ENCODE results near the gene TCEAL6. TPM values are rescaled to one million over a fixed set of nuclear protein-coding genes. Genes with fewer than 3 reads are reported as not detected.
"Not testable (repeated sequence)": the region's sequence is repeated elsewhere in the genome, so short reads cannot be mapped to it uniquely, and the experiment has no call there.

Gene TCEAL6
- total RNA-seq, 4 donors from 2014 or later = not detected

- TF ChIP-seq, protein P1, sequence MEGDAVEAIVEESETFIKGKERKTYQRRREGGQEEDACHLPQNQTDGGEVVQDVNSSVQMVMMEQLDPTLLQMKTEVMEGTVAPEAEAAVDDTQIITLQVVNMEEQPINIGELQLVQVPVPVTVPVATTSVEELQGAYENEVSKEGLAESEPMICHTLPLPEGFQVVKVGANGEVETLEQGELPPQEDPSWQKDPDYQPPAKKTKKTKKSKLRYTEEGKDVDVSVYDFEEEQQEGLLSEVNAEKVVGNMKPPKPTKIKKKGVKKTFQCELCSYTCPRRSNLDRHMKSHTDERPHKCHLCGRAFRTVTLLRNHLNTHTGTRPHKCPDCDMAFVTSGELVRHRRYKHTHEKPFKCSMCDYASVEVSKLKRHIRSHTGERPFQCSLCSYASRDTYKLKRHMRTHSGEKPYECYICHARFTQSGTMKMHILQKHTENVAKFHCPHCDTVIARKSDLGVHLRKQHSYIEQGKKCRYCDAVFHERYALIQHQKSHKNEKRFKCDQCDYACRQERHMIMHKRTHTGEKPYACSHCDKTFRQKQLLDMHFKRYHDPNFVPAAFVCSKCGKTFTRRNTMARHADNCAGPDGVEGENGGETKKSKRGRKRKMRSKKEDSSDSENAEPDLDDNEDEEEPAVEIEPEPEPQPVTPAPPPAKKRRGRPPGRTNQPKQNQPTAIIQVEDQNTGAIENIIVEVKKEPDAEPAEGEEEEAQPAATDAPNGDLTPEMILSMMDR (IDR thresholded peaks at IDR 0.05; ENCODE audit: low read depth) = no peak
Measured at GRCh38 chrX:102126863-102127262, 15.4 kb downstream of the TCEAL6 start.

DNA sequence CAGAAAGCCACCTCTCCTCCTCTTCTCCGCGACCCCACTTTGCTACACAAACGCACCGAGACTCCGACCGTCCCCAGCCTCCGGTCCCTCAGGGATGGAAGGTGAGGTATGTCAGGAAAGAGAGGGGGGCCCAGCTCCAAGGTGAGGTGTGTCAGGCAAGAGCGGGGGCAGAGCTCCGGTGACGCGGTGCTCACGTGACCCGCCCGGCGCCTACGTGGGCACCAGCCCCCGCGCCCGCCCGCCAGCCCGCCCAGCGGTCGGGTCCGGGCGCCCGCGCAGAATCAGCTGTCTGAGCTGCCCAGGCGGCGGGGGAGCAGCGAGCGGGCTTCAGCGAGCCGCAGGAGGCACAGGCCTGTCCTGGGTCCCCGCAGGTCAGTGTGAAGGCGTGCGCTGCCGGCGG lies 16.8 kb downstream of the TCEAL6 start, which contains the start of gene TCEAL2:
Gene TCEAL2 (plus strand): TSS at position 244 of the 400 bp plus-strand sequence. CDS start 1,152 bp downstream, outside the sequence.
- TF ChIP-seq, protein P1 (IDR thresholded peaks at IDR 0.05; ENCODE audit: low read depth) = not testable (repeated sequence)

DNA sequence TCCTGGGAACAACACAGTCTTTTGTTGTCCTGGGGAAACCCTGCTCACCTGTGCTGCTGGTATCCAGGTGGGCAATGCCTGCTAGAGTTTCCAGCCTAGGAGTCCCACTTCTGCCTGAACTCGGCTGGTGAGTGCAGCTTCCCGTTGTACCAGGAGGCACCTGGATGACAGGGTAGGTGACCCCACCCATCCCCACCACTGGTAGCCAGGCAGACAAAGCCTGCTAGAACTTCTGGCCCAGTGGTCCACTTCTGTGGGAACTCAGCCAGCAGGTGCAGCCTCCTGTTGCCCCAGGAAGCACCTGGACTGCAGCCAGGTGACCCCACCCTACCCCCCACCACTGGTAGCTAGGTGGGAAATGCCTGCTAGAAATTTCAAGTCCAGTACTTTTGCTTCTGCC lies 26.5 kb downstream of the TCEAL6 start:
- TF ChIP-seq, protein P1 (IDR thresholded peaks at IDR 0.05; ENCODE audit: low read depth) = no peak

GRCh38 chrX:102113367-102113766 lies 28.9 kb downstream of the TCEAL6 start:
- TF ChIP-seq, protein P1 (IDR thresholded peaks at IDR 0.05; ENCODE audit: low read depth) = no peak

Other genes with a start within 250 kb of the TCEAL6 start
- 10 to 100 TPM; 12.1 to 17.1 (median 13.8) TPM for gene ZMAT1, start 210.5 kb downstream of the TCEAL6 start, total RNA-seq
- not detected for gene TCEAL2, start 16.8 kb downstream of the TCEAL6 start, total RNA-seq
- 1 to 10 TPM in 2 of 4 donors, not detected in 2; 3.8 to 4.1 TPM for gene BEX5, start 13.5 kb upstream of the TCEAL6 start, total RNA-seq
- not detected for gene TCP11X1, start 72.8 kb upstream of the TCEAL6 start, total RNA-seq
- not detected for gene NXF2, start 104.7 kb upstream of the TCEAL6 start, total RNA-seq